HEK293T (cell line): Measurements from ENCODE around the gene FAU.

Experiments used
- CTCF ChIA-PET: fragments of 350-600 bp; formaldehyde crosslinking; extraction: SDS; loops from one replicate; lab custom pipeline; 2021; ENCODE audit warnings: antibody characterized with exemption, inconsistent platforms; lab: Yijun Ruan, JAX
- POLR2A ChIA-PET: fragments of 350-600 bp; formaldehyde crosslinking; extraction: SDS; loops from one replicate; lab custom pipeline; 2020; ENCODE audit warnings: antibody characterized with exemption, inconsistent platforms; lab: Yijun Ruan, JAX
- DNase-seq: peaks from one replicate; pipeline ENCODE4 v3.0.0; 2012; ENCODE audit warnings: mixed read lengths; ENCODE audit errors: extremely low spot score
- ARNT ChIP-seq: fragments of 450-650 bp; IDR thresholded peaks from 2 replicates; pipeline ENCODE4 v1.6.1; 2017; ENCODE audit warnings: mild to moderate bottlenecking
- BHLHE40 ChIP-seq: fragments of 450-650 bp; IDR thresholded peaks from 2 replicates; pipeline ENCODE4 v1.6.1; 2016; ENCODE audit warnings: mild to moderate bottlenecking, moderate library complexity, borderline replicate concordance
- CTBP1 ChIP-seq: fragments of 450-650 bp; IDR thresholded peaks from 2 replicates; pipeline ENCODE4 v1.6.1; 2016; ENCODE audit warnings: borderline replicate concordance
- ELF4 ChIP-seq: fragments of 450-650 bp; IDR thresholded peaks from 2 replicates; pipeline ENCODE4 v1.6.1; 2017; ENCODE audit warnings: antibody characterized with exemption
- FOXA1 ChIP-seq: fragments of 450-650 bp; IDR thresholded peaks from 2 replicates; pipeline ENCODE4 v1.6.1; 2016; ENCODE audit warnings: mild to moderate bottlenecking
- FOXK2 ChIP-seq: fragments of 450-650 bp; IDR thresholded peaks from 2 replicates; pipeline ENCODE4 v1.6.1; 2016; ENCODE audit warnings: mild to moderate bottlenecking
- FOXM1 ChIP-seq: fragments of 450-650 bp; IDR thresholded peaks from 2 replicates; pipeline ENCODE4 v1.6.1; 2017; ENCODE audit warnings: mild to moderate bottlenecking, borderline replicate concordance
- HDGF ChIP-seq: fragments of 450-650 bp; IDR thresholded peaks from 2 replicates; pipeline ENCODE4 v1.6.1; 2017; ENCODE audit warnings: antibody characterized with exemption, borderline replicate concordance
- L3MBTL2 ChIP-seq: fragments of 450-650 bp; conservative IDR thresholded peaks from 2 replicates; pipeline ENCODE4 v1.6.1; 2016; ENCODE audit warnings: mild to moderate bottlenecking
- LEF1 ChIP-seq: fragments of 450-650 bp; IDR thresholded peaks from 2 replicates; pipeline ENCODE4 v1.6.1; 2017; ENCODE audit warnings: mild to moderate bottlenecking, borderline replicate concordance
- NFRKB ChIP-seq: fragments of 450-650 bp; IDR thresholded peaks from 2 replicates; pipeline ENCODE4 v1.6.1; 2016; ENCODE audit warnings: mild to moderate bottlenecking, moderate library complexity
- PKNOX1 ChIP-seq: fragments of 450-650 bp; IDR thresholded peaks from 2 replicates; pipeline ENCODE4 v1.6.1; 2016
- SP1 ChIP-seq: fragments of 450-650 bp; IDR thresholded peaks from 2 replicates; pipeline ENCODE4 v1.6.1; 2017
- SUZ12 ChIP-seq: fragments of 450-650 bp; IDR thresholded peaks from 2 replicates; pipeline ENCODE4 v1.6.1; 2016; ENCODE audit warnings: mild to moderate bottlenecking
- TARDBP ChIP-seq: fragments of 450-650 bp; IDR thresholded peaks from 2 replicates; pipeline ENCODE4 v1.6.1; 2016
- ZNF384 ChIP-seq: fragments of 450-650 bp; IDR thresholded peaks from 2 replicates; pipeline ENCODE4 v1.6.1; 2016

The FAU gene

GRCh38 chr11:65089621-65090020 lies 32.3 kb downstream of the FAU start:
- DNase-seq = no peak
- POLR2A ChIA-PET = no interaction called here
- CTCF ChIA-PET = interaction anchor here (0.6 kb wide), 1 partner anchor 226 kb away, joined by 3 read pairs; no protein-coding TSS in a partner anchor
- TF ChIP-seq NFRKB (no peak), FOXA1 (no peak), SUZ12 (no peak), HDGF (no peak), ARNT (no peak), FOXK2 (no peak), PKNOX1 (no peak), ZNF384 (no peak), BHLHE40 (no peak), LEF1 (no peak)

DNA sequence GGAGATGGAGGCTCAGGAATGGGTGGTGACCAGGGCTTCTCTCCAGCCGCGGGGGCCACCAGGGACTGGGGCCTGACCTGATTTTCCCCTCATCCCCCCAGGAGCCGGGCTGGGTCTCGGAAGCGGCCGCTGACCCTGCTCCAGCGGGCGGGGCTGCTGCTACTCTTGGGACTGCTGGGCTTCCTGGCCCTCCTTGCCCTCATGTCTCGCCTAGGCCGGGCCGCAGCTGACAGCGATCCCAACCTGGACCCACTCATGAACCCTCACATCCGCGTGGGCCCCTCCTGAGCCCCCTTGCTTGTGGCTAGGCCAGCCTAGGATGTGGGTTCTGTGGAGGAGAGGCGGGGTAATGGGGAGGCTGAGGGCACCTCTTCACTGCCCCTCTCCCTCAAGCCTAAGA lies 34.1 kb downstream of the FAU start:
- no peak for DNase-seq
- CTCF ChIA-PET = no interaction called here
- no peak for TF ChIP-seq L3MBTL2
- TF ChIP-seq SP1 = no peak
- no peak for TF ChIP-seq CTBP1
- no peak for TF ChIP-seq SUZ12
- no peak for TF ChIP-seq NFRKB
- TF ChIP-seq FOXA1 = no peak
- no peak for TF ChIP-seq ZNF384
- TF ChIP-seq ARNT = no peak
- no peak for TF ChIP-seq HDGF
- TF ChIP-seq FOXM1 = no peak
- no peak for TF ChIP-seq PKNOX1
- TF ChIP-seq BHLHE40 = no peak
- no peak for TF ChIP-seq TARDBP
- POLR2A ChIA-PET = no interaction called here

- TF ChIP-seq LEF1 (no peak), TARDBP (no peak), SP1 (no peak), FOXK2 (no peak), NFRKB (no peak), HDGF (no peak), ZNF384 (no peak), SUZ12 (no peak)
- CTCF ChIA-PET = no interaction called here
- DNase-seq = no peak
- POLR2A ChIA-PET = interaction anchor here (2.9 kb wide), 1 partner anchor 47 kb away, joined by 8 read pairs; the partner anchor contains the start of gene SAC3D1
Measured at GRCh38 chr11:65087216-65087615, 34.7 kb downstream of the FAU start.

DNA sequence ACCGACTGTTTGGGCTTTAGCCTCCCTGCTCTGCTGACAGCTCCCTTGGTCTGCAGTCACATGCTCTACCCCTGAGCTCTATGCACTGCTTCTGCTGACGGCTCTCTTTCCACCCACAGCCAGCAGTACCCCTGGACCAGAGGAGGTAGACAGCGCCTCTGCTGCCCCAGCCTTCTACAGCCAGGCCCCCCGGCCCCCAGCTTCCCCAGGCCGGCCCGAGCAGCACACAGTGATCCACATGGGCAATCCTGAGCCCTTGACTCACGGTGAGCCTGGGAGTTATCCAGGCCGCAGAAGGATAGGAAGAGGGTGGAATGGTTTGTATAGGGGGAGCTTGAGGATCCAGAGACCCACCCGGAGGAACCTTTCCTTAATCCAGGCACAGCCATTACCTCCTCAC lies 35.1 kb downstream of the FAU start:
- no peak for DNase-seq
- ChIA-PET CTCF (no interaction called here), POLR2A (interaction anchor here (2.9 kb wide), 1 partner anchor 46 kb away, joined by 8 read pairs; the partner anchor contains the start of gene SAC3D1)
- TF ChIP-seq CTBP1 = no peak
- no peak for TF ChIP-seq ZNF384
- TF ChIP-seq FOXA1 = no peak
- no peak for TF ChIP-seq ELF4
- no peak for TF ChIP-seq HDGF
- no peak for TF ChIP-seq SP1
- TF ChIP-seq PKNOX1 = no peak
- no peak for TF ChIP-seq LEF1
- no peak for TF ChIP-seq SUZ12
- no peak for TF ChIP-seq L3MBTL2
- no peak for TF ChIP-seq NFRKB

- CTCF ChIA-PET = interaction anchor here (0.9 kb wide), 1 partner anchor 25 kb away, joined by 3 read pairs; no protein-coding TSS in a partner anchor
- TF ChIP-seq TARDBP (no peak), LEF1 (no peak), PKNOX1 (no peak), SUZ12 (no peak), NFRKB (no peak), FOXM1 (no peak), HDGF (no peak), ZNF384 (no peak), ELF4 (no peak)
- POLR2A ChIA-PET = interaction anchor here (1.1 to 2.9 kb wide), 4 partner anchors 9 to 45 kb away, joined by 3 to 8 read pairs (median 4); partner anchors contain the start of genes FAU, MRPL49, SAC3D1 and VPS51
- DNase-seq = no peak
Measured at GRCh38 chr11:65085446-65085845, 36.5 kb downstream of the FAU start.

DNA sequence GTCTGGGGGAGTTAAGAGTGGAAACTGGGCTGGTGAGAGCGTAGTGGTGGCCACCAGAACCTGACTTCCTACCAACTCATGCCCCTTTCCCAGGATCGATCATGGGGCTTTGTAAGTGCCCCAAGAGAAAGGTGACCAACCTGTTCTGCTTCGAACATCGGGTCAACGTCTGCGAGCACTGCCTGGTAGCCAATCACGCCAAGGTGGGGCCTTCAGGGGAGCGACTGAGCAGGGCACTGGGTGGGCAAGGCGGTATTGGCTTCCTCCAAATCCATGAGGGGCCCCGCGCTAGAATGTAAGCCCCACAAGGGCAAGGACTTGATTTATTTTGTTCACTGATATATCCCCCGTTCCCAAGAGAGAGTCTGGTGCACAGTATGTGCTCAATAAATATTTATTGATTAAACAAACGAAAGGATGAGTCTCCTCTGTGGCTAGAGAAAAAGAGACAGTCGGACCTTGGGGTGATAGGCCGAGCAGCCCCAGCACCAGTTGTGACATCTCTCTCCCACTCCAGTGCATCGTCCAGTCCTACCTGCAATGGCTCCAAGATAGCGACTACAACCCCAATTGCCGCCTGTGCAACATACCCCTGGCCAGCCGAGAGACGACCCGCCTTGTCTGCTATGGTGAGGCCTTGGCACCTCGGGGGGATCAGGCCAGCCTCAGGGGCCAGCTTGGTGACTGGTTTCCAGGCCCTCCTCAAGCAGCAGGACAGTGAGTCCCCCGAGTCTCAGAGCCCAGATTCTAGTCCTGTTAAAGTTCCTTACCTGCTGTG lies 37.1 kb downstream of the FAU start:
- POLR2A ChIA-PET = interaction anchor here (1.1 to 2.9 kb wide), 4 partner anchors 9 to 44 kb away, joined by 3 to 8 read pairs (median 4); partner anchors contain the start of genes FAU, MRPL49, SAC3D1 and VPS51
- CTCF ChIA-PET = no interaction called here
- DNase-seq = no peak
- no peak for TF ChIP-seq L3MBTL2
- no peak for TF ChIP-seq FOXM1
- no peak for TF ChIP-seq BHLHE40
- no peak for TF ChIP-seq ELF4
- no peak for TF ChIP-seq ARNT
- TF ChIP-seq HDGF = no peak
- TF ChIP-seq TARDBP = no peak
- no peak for TF ChIP-seq ZNF384
- TF ChIP-seq FOXA1 = no peak
- TF ChIP-seq FOXK2 = no peak
- TF ChIP-seq NFRKB = no peak
- TF ChIP-seq PKNOX1 = no peak
- TF ChIP-seq SP1 = no peak
- no peak for TF ChIP-seq CTBP1
- TF ChIP-seq SUZ12 = no peak
- no peak for TF ChIP-seq LEF1
